Ureter (tissue), 1 donor: Measurements from ENCODE around the gene NUMA1. TPM values are rescaled to one million over a fixed set of nuclear protein-coding genes. Genes with fewer than 3 reads are reported as not detected.

Source experiments
- DNase-seq: peaks from one replicate; pipeline ENCODE4 v3.0.0-alpha.2; 2020; ENCODE audit warnings: low spot score
- total RNA-seq: library from RNA; stranded (reverse); gene quantifications from one replicate; pipeline ENCODE4 v1.2.4, GENCODE V29; 2023
- donor health status: DM: yes; HTN: yes; CAD: no.

NUMA1 gene
- total RNA-seq, 1 donor from 2014 or later, result 264 TPM

GRCh38 chr11:71964641-71965040, 115.7 kb downstream of the NUMA1 start:
- DNase-seq, result no peak

- DNase-seq, result no peak
Measured at GRCh38 chr11:71963468-71963867, 116.9 kb downstream of the NUMA1 start.

DNA sequence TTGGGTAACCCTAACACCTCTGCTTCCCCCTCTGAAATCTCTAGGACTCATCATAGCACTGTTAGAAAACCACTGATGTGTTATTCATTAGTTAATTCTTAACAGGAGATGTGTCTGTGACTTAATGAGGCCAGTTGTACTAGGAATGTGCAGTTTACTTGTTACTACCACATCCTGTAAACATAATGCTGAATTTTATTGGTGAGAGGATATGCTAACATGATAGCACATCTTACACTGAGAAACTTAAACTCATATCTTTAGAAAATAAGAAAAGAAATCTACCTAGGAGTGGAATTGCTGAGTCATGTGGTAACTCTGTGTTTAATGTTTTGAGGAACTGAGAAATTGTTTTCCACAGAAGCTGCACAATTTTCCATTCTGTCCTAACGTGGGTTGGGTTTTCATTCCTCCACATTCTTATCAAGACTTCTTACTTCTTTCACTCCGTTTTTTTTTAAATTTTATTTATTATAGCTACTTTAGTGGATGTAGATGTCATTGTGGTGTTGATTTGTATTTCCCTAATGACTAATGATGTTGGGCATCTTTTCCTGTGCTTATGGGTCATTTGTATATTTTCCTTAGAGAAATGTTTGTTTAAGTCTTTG, 117.8 kb downstream of the NUMA1 start:
- no peak for DNase-seq

- DNase-seq, result no peak
Measured at GRCh38 chr11:71955898-71956456, 124.4 kb downstream of the NUMA1 start.

Other genes starting within 250 kb of the NUMA1 start
- gene DEFB108B, start 247.3 kb downstream of the NUMA1 start, total RNA-seq, result not detected
- not detected for gene DEFB131B, start 202.1 kb downstream of the NUMA1 start, total RNA-seq
- gene XNDC1N, start 151.9 kb downstream of the NUMA1 start, total RNA-seq, result 16.6 TPM
- 45.2 TPM for gene RNF121, start 151.5 kb downstream of the NUMA1 start, total RNA-seq
- 13.1 TPM for gene IL18BP, start 81.6 kb downstream of the NUMA1 start, total RNA-seq
- 22.4 TPM for gene LRRC51, start 308 bp upstream of the NUMA1 start, total RNA-seq
- 92.2 TPM for gene LAMTOR1, start 22.8 kb upstream of the NUMA1 start, total RNA-seq
- not detected for gene TOMT, start 25.4 kb upstream of the NUMA1 start, total RNA-seq
- gene ANAPC15, start 32.2 kb upstream of the NUMA1 start, total RNA-seq, result 43.6 TPM
- gene FOLR3, start 55.2 kb upstream of the NUMA1 start, total RNA-seq, result not detected
- 1.7 TPM for gene FOLR1, start 111.6 kb upstream of the NUMA1 start, total RNA-seq
- 4.5 TPM for gene FOLR2, start 136.3 kb upstream of the NUMA1 start, total RNA-seq
- gene INPPL1, start 144.2 kb upstream of the NUMA1 start, total RNA-seq, result 144 TPM
- not detected for gene PHOX2A, start 163.6 kb upstream of the NUMA1 start, total RNA-seq